SK-N-SH (cell line): ENCODE data around the gene FAM135A.

Source experiments
- CHD2 ChIP-seq: fragments of 150-350 bp; IDR thresholded peaks from 2 replicates; pipeline ENCODE4 v1.6.1; 2018; ENCODE audit warnings: low read length; ENCODE audit not compliant: partially characterized antibody
- CTCF ChIP-seq: fragments of 200-600 bp; sonication (generic); IDR thresholded peaks from 2 replicates; pipeline ENCODE4 v1.6.1; 2017; ENCODE audit warnings: antibody characterized with exemption, mild to moderate bottlenecking, moderate library complexity
- IRF3 ChIP-seq: fragments of 150-350 bp; IDR thresholded peaks from 2 replicates; pipeline ENCODE4 v1.6.1; 2016; ENCODE audit warnings: mild to moderate bottlenecking, low read depth, low read length
- JUND ChIP-seq: IDR thresholded peaks from 2 replicates; pipeline ENCODE4 v1.4.0; 2012
- NRF1 ChIP-seq: IDR thresholded peaks from 2 replicates; pipeline ENCODE4 v1.6.1; 2012; ENCODE audit warnings: low read depth, mild to moderate bottlenecking, low read length
- POLR2AphosphoS5 ChIP-seq: IDR thresholded peaks from 2 replicates; pipeline ENCODE4 v1.6.1; 2012; ENCODE audit warnings: low read depth, low read length
- RAD21 ChIP-seq: IDR thresholded peaks from 2 replicates; pipeline ENCODE4 v1.6.1; 2012; ENCODE audit warnings: mild to moderate bottlenecking, low read length
- RFX5 ChIP-seq: IDR thresholded peaks from 2 replicates; pipeline ENCODE4 v1.6.1; 2012; ENCODE audit warnings: mild to moderate bottlenecking, improper control_type of control experiment, low read length
- SIN3A ChIP-seq: IDR thresholded peaks from 2 replicates; pipeline ENCODE4 v1.6.1; 2012; ENCODE audit warnings: low read depth, mild to moderate bottlenecking, low read length, moderate library complexity, borderline replicate concordance
- TF ChIP-seq, protein P1 (sequence below): IDR thresholded peaks from 2 replicates; pipeline ENCODE4 v1.6.1; 2012; ENCODE audit warnings: mild to moderate bottlenecking, low read depth, low read length, moderate library complexity
- TF ChIP-seq, protein P2 (sequence below): IDR thresholded peaks from 2 replicates; pipeline ENCODE4; 2012
- TF ChIP-seq, protein P3 (sequence below): fragments of 150-350 bp; IDR thresholded peaks from 2 replicates; pipeline ENCODE4 v1.6.1; 2017; ENCODE audit warnings: antibody characterized with exemption, low read length, low read depth, borderline replicate concordance

GRCh38 chr6:70369332-70369950, 43.9 kb upstream of the FAM135A start:
- TF ChIP-seq RAD21, result peak; percentile 85
- TF ChIP-seq CTCF, result peak; percentile 89
- TF ChIP-seq, protein P1, sequence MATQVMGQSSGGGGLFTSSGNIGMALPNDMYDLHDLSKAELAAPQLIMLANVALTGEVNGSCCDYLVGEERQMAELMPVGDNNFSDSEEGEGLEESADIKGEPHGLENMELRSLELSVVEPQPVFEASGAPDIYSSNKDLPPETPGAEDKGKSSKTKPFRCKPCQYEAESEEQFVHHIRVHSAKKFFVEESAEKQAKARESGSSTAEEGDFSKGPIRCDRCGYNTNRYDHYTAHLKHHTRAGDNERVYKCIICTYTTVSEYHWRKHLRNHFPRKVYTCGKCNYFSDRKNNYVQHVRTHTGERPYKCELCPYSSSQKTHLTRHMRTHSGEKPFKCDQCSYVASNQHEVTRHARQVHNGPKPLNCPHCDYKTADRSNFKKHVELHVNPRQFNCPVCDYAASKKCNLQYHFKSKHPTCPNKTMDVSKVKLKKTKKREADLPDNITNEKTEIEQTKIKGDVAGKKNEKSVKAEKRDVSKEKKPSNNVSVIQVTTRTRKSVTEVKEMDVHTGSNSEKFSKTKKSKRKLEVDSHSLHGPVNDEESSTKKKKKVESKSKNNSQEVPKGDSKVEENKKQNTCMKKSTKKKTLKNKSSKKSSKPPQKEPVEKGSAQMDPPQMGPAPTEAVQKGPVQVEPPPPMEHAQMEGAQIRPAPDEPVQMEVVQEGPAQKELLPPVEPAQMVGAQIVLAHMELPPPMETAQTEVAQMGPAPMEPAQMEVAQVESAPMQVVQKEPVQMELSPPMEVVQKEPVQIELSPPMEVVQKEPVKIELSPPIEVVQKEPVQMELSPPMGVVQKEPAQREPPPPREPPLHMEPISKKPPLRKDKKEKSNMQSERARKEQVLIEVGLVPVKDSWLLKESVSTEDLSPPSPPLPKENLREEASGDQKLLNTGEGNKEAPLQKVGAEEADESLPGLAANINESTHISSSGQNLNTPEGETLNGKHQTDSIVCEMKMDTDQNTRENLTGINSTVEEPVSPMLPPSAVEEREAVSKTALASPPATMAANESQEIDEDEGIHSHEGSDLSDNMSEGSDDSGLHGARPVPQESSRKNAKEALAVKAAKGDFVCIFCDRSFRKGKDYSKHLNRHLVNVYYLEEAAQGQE, result no peak
- no peak for TF ChIP-seq RFX5
- no peak for TF ChIP-seq POLR2AphosphoS5
- TF ChIP-seq SIN3A, result no peak
- no peak for TF ChIP-seq CHD2
- TF ChIP-seq NRF1, result no peak
- TF ChIP-seq, protein P2, sequence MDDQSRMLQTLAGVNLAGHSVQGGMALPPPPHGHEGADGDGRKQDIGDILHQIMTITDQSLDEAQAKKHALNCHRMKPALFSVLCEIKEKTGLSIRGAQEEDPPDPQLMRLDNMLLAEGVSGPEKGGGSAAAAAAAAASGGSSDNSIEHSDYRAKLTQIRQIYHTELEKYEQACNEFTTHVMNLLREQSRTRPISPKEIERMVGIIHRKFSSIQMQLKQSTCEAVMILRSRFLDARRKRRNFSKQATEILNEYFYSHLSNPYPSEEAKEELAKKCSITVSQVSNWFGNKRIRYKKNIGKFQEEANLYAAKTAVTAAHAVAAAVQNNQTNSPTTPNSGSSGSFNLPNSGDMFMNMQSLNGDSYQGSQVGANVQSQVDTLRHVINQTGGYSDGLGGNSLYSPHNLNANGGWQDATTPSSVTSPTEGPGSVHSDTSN, result no peak
- TF ChIP-seq, protein P3, sequence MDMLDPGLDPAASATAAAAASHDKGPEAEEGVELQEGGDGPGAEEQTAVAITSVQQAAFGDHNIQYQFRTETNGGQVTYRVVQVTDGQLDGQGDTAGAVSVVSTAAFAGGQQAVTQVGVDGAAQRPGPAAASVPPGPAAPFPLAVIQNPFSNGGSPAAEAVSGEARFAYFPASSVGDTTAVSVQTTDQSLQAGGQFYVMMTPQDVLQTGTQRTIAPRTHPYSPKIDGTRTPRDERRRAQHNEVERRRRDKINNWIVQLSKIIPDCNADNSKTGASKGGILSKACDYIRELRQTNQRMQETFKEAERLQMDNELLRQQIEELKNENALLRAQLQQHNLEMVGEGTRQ, result no peak
- TF ChIP-seq IRF3, result no peak
- no peak for TF ChIP-seq JUND
